CD4-positive, alpha-beta T cell (primary cell): ENCODE measurements around the gene LIPE. TPM values are rescaled to one million over a fixed set of nuclear protein-coding genes. Genes with fewer than 3 reads are reported as not detected.

ENCODE experiments used
- ATAC-seq: fragments of 200-7000 bp; cut with Tn5 transposase; one replicate; pipeline ENCODE4 v1.10.0; 2022; ENCODE audit warnings: mild to moderate bottlenecking; ENCODE audit not compliant: poor library complexity
- CTCF ChIA-PET: fragments of 350-600 bp; sonication (Branson Sonifier 250); formaldehyde crosslinking; loops from one replicate; lab custom pipeline; 2021; ENCODE audit warnings: antibody characterized with exemption, inconsistent platforms; lab: Charles Lee
- POLR2A ChIA-PET: fragments of 350-600 bp; sonication (Branson Sonifier 250); formaldehyde crosslinking; loops from one replicate; lab custom pipeline; 2021; ENCODE audit warnings: antibody characterized with exemption, inconsistent platforms; lab: Charles Lee
- DNase-seq, 14 experiments: peaks; one replicate each; pipeline ENCODE4 v3.0.0-alpha.2; 2013 to 2020; ENCODE audit warnings: mixed read lengths in 2 of 14
- H3K27ac ChIP-seq, 2 donors: one replicate each; pipeline versions ENCODE4 v1.5.1 to v1.7.0; 2013; ENCODE audit warnings: low read length in 2 of 2, low read depth in 1 of 2, mild to moderate bottlenecking in 1 of 2
- H3K27me3 ChIP-seq, 2 experiments: 1 replicate in 1 of 2; 2 replicates in 1 of 2; pipeline versions ENCODE4 v1.6.1 to v1.7.0; 2013; ENCODE audit warnings: low read length in 2 of 2, control low read depth in 1 of 2, mild to moderate bottlenecking in 1 of 2, moderate library complexity in 1 of 2; ENCODE audit not compliant: insufficient read depth in 2 of 2, control insufficient read depth in 1 of 2
- H3K36me3 ChIP-seq: one replicate; pipeline ENCODE4 v1.6.1; 2013; ENCODE audit warnings: low read length, control low read depth; ENCODE audit not compliant: insufficient read depth
- H3K4me1 ChIP-seq: one replicate; pipeline ENCODE4 v1.6.1; 2013; ENCODE audit warnings: low read length, control low read depth; ENCODE audit not compliant: insufficient read depth
- H3K4me3 ChIP-seq: one replicate; pipeline ENCODE4 v1.5.1; 2013; ENCODE audit warnings: mild to moderate bottlenecking, low read length, moderate library complexity
- H3K9me3 ChIP-seq, 2 experiments: 1 replicate in 1 of 2; 2 replicates in 1 of 2; pipeline versions ENCODE4 v1.6.1 to v1.7.0; 2013; ENCODE audit warnings: low read length in 2 of 2, mild to moderate bottlenecking in 2 of 2, control low read depth in 1 of 2, moderate library complexity in 1 of 2; ENCODE audit not compliant: control insufficient read depth in 1 of 2, insufficient read depth in 1 of 2
- H3K27ac Mint-ChIP-seq: one replicate; pipeline ENCODE4 v1.8.0; 2020; ENCODE audit warnings: mixed read lengths
- H3K27me3 Mint-ChIP-seq: one replicate; pipeline ENCODE4 v1.8.0; 2021; ENCODE audit warnings: mixed read lengths
- H3K36me3 Mint-ChIP-seq: one replicate; pipeline ENCODE4 v1.8.0; 2021; ENCODE audit warnings: low read depth, mixed read lengths
- H3K4me1 Mint-ChIP-seq: one replicate; pipeline ENCODE4 v1.8.0; 2021; ENCODE audit warnings: low read depth, mixed read lengths
- H3K4me3 Mint-ChIP-seq: one replicate; pipeline ENCODE4 v1.8.0; 2020; ENCODE audit warnings: mild to moderate bottlenecking, mixed read lengths
- H3K9me3 Mint-ChIP-seq: one replicate; pipeline ENCODE4 v1.8.0; 2020; ENCODE audit warnings: mixed read lengths
- intact Hi-C, 2 experiments: fragments of 100-400 bp; cut with DNase I in 1 of 2; cut with micrococcal nuclease in 1 of 2; formaldehyde crosslinking; loops; one replicate each; pipeline versions ENCODE4 v1.15.1 to v1.9.0; 2023 to 2025; cut with DNase I, micrococcal nuclease
- total RNA-seq, 174 experiments: library from RNA in 2 of 174; stranded (reverse) in 2 of 174; gene quantifications; one replicate each; pipeline ENCODE4 v1.2.3 and lab custom pipeline; 2021 to 2026
- TF ChIP-seq, protein P1 (sequence below): fragments of 200-600 bp; IDR thresholded peaks from one replicate; pipeline ENCODE4 v1.8.0; 2022; ENCODE audit warnings: antibody characterized with exemption, mild to moderate bottlenecking

Gene LIPE
- total RNA-seq, 2 experiments from 2014 or later: 7.6 to 8.2 TPM

DNA sequence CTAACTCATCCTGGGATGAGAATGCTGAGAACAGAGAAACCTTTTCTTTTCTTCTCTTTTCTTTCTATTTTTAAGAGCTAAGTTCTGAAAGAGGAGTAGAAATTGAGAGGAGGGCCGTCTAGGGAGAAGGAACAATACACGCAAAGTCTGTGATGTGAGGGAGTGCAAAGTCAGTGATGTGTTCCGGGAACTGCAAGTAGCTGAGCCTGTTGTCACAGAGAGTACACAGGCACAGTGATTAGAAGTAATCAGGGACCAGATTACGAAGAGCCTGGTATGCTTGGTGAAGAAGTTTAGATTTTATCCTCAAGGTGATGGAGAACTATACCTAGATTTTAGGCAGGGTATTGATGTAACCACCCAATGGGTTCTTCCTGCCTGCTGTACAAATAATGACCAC, 47.6 kb upstream of the LIPE start:
- ChIA-PET CTCF (no interaction called here), POLR2A (interaction anchor here (0.6 kb wide), 1 partner anchor 97 kb away, joined by 3 read pairs; no protein-coding TSS in a partner anchor)
- H3K27me3 Mint-ChIP-seq: no peaks in the 10 kb centered on the region
- intact Hi-C loops: no loop called here
- DNase-seq: no peak
- no peaks in the 10 kb centered on the region for H3K36me3 Mint-ChIP-seq
- H3K27me3 ChIP-seq: no peaks in the 10 kb centered on the region
- H3K27ac ChIP-seq: no peak overlapping the region
- TF ChIP-seq, protein P1, sequence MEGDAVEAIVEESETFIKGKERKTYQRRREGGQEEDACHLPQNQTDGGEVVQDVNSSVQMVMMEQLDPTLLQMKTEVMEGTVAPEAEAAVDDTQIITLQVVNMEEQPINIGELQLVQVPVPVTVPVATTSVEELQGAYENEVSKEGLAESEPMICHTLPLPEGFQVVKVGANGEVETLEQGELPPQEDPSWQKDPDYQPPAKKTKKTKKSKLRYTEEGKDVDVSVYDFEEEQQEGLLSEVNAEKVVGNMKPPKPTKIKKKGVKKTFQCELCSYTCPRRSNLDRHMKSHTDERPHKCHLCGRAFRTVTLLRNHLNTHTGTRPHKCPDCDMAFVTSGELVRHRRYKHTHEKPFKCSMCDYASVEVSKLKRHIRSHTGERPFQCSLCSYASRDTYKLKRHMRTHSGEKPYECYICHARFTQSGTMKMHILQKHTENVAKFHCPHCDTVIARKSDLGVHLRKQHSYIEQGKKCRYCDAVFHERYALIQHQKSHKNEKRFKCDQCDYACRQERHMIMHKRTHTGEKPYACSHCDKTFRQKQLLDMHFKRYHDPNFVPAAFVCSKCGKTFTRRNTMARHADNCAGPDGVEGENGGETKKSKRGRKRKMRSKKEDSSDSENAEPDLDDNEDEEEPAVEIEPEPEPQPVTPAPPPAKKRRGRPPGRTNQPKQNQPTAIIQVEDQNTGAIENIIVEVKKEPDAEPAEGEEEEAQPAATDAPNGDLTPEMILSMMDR: no peak
- H3K27ac Mint-ChIP-seq: no peak overlapping the region
- no peak for ATAC-seq
- no peaks in the 10 kb centered on the region for H3K9me3 Mint-ChIP-seq
- H3K4me1 Mint-ChIP-seq: no peaks in the 10 kb centered on the region
- no peak overlapping the region for H3K4me3 ChIP-seq
- no peaks in the 10 kb centered on the region for H3K36me3 ChIP-seq
- no peaks in the 10 kb centered on the region for H3K9me3 ChIP-seq
- no peak overlapping the region for H3K4me3 Mint-ChIP-seq
- H3K4me1 ChIP-seq: peaks cover under 1% of the 10 kb centered on the region

DNA sequence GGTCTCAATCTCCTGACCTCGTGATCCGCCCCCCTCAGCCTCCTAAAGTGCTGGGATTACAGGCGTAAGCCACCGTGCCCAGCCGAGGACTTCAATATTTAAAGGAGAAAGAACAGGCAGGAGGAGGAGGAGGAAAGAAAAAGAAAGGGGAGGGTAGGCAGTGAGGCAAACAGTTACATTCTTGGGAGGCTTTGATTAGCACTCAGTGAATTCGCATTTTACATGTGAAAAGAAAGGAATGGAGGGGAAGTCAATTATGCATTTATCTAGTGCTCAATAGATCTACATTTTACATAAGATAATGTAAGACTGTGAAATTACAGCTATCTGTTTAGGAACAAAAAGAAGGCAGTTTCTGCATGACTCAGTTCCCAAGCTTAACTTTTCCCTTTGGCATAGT, 46.5 kb upstream of the LIPE start:
- no peaks in the 10 kb centered on the region for H3K4me1 Mint-ChIP-seq
- H3K27ac ChIP-seq: no peak overlapping the region
- no peaks in the 10 kb centered on the region for H3K27me3 ChIP-seq
- ChIA-PET CTCF (interaction anchor here (1.1 kb wide), 1 partner anchor 18 kb away, joined by 3 read pairs; no protein-coding TSS in a partner anchor), POLR2A (no interaction called here)
- H3K4me1 ChIP-seq: no peaks in the 10 kb centered on the region
- H3K9me3 ChIP-seq: no peaks in the 10 kb centered on the region
- no peaks in the 10 kb centered on the region for H3K27me3 Mint-ChIP-seq
- H3K4me3 Mint-ChIP-seq: no peak overlapping the region
- H3K9me3 Mint-ChIP-seq: no peaks in the 10 kb centered on the region
- DNase-seq: no peak
- intact Hi-C loops: no loop called here
- no peaks in the 10 kb centered on the region for H3K36me3 Mint-ChIP-seq
- H3K36me3 ChIP-seq: no peaks in the 10 kb centered on the region
- ATAC-seq: no peak
- no peak overlapping the region for H3K27ac Mint-ChIP-seq
- H3K4me3 ChIP-seq: no peak overlapping the region
- TF ChIP-seq, protein P1: no peak

DNA sequence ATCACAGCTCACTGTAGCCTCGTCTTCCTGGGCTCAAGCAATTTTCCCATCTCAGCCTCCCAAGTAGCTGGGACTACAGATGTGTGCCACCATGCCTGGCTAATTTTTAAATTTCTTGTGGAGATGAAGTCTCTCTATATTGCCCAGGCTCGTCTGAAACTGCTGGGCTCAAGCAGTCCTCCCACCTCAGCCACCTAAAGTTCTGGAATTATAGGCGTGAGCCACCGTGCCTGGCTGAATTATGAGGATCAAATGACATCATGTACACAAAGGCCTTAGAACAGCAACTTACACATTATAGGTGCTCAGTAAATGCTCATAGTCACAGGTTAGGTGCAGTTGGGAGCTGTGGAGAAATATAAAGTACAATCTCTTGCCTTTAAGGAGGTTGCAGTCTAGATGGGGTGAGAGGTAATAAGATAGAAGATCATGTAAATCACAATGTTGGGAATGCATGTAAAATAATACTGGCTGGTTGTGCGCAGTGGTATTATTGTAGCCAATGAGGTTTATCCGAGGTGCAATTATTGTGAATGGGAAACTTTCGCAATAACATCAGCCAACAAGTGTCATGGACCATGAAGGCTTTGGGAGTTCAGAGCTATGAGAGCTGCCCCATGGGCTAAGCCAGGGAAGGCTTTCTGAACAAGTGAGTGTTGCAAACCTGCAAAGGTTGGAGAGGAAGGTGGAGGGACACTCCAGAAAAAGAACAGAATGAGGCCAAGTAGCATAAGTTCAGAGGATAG, 45.4 kb upstream of the LIPE start:
- Mint-ChIP-seq H3K27me3 (no peaks in the 10 kb centered on the region), H3K4me1 (no peaks in the 10 kb centered on the region), H3K27ac (no peak overlapping the region), H3K4me3 (no peak overlapping the region), H3K36me3 (no peaks in the 10 kb centered on the region), H3K9me3 (no peaks in the 10 kb centered on the region)
- Histone ChIP-seq H3K9me3 (no peaks in the 10 kb centered on the region), H3K27ac (no peak overlapping the region), H3K4me1 (no peaks in the 10 kb centered on the region), H3K36me3 (no peaks in the 10 kb centered on the region), H3K4me3 (no peak overlapping the region), H3K27me3 (no peaks in the 10 kb centered on the region)
- ChIA-PET CTCF (no interaction called here), POLR2A (no interaction called here)
- TF ChIP-seq, protein P1: no peak
- intact Hi-C loops: no loop called here
- ATAC-seq (no peak), DNase-seq (no peak)
